WTC11 (cell line): ENCODE data around the gene NAALADL2. TPM values are rescaled to one million over a fixed set of nuclear protein-coding genes. Genes with fewer than 3 reads are reported as not detected.

Source experiments
- ATAC-seq: fragments of 200-7000 bp; cut with Tn5 transposase; 2 replicates; pipeline ENCODE4 v1.10.0; 2021; ENCODE audit warnings: mild to moderate bottlenecking, moderate library complexity
- CTCF ChIA-PET: fragments of 300-600 bp; sonication (Branson Sonifier 250); formaldehyde crosslinking; loops from one replicate; lab custom pipeline; 2021; ENCODE audit warnings: antibody characterized with exemption; lab: Charles Lee
- POLR2A ChIA-PET: fragments of 350-600 bp; sonication (Branson Sonifier 250); formaldehyde crosslinking; loops from one replicate; lab custom pipeline; 2021; ENCODE audit warnings: antibody characterized with exemption; lab: Charles Lee
- DNase-seq: peaks from one replicate; pipeline ENCODE4 v3.0.0; 2021; ENCODE audit warnings: low spot score
- H3K27ac Mint-ChIP-seq: 2 replicates; pipeline ENCODE4 v1.8.0; 2021; ENCODE audit warnings: mixed read lengths
- H3K27me3 Mint-ChIP-seq: 2 replicates; pipeline ENCODE4 v1.8.0; 2021; ENCODE audit warnings: low read depth, mild to moderate bottlenecking, moderate library complexity, mixed read lengths
- H3K36me3 Mint-ChIP-seq: 2 replicates; pipeline ENCODE4 v1.8.0; 2021; ENCODE audit warnings: mixed read lengths
- H3K4me1 Mint-ChIP-seq: 2 replicates; pipeline ENCODE4 v1.8.0; 2022; ENCODE audit warnings: mixed read lengths
- H3K4me3 Mint-ChIP-seq: 2 replicates; pipeline ENCODE4 v1.8.0; 2021; ENCODE audit warnings: mild to moderate bottlenecking, moderate library complexity, mixed read lengths
- H3K9me3 Mint-ChIP-seq: 2 replicates; pipeline ENCODE4 v1.8.0; 2021; ENCODE audit warnings: mixed read lengths
- ATF1 ChIP-seq: sonication (generic); formaldehyde crosslinking; IDR thresholded peaks from 2 replicates; pipeline ENCODE4 v1.8.1; 2023; ENCODE audit warnings: mild to moderate bottlenecking, moderate library complexity, missing genetic modification reagents
- ELF4 ChIP-seq: sonication (generic); formaldehyde crosslinking; IDR thresholded peaks from 2 replicates; pipeline ENCODE4 v1.8.1; 2022; ENCODE audit warnings: low read depth, mild to moderate bottlenecking, moderate library complexity, missing genetic modification reagents
- FOXK1 ChIP-seq: sonication (generic); formaldehyde crosslinking; IDR thresholded peaks from 2 replicates; pipeline ENCODE4 v1.8.0; 2022; ENCODE audit warnings: mild to moderate bottlenecking, moderate library complexity, missing genetic modification reagents
- FOXP1 ChIP-seq: sonication (generic); formaldehyde crosslinking; IDR thresholded peaks from 2 replicates; pipeline ENCODE4 v1.8.0; 2022; ENCODE audit warnings: missing genetic modification reagents, mild to moderate bottlenecking, moderate library complexity, borderline replicate concordance
- NFE2L1 ChIP-seq: sonication (generic); formaldehyde crosslinking; IDR thresholded peaks from 2 replicates; pipeline ENCODE4 v1.8.1; 2023; ENCODE audit warnings: missing genetic modification reagents
- NR3C1 ChIP-seq: sonication (generic); formaldehyde crosslinking; conservative IDR thresholded peaks from 2 replicates; pipeline ENCODE4 v1.8.1; 2023; ENCODE audit warnings: low read depth, mild to moderate bottlenecking, missing genetic modification reagents
- PRRX2 ChIP-seq: fragments of 250-450 bp; sonication (Bioruptor Pico); IDR thresholded peaks from 2 replicates; pipeline ENCODE4 v1.8.0; 2021; ENCODE audit warnings: mild to moderate bottlenecking
- SMAD3 ChIP-seq: sonication (generic); formaldehyde crosslinking; IDR thresholded peaks from 2 replicates; pipeline ENCODE4 v1.8.0; 2022; ENCODE audit warnings: missing genetic modification reagents, mild to moderate bottlenecking, borderline replicate concordance
- SOX15 ChIP-seq: fragments of 250-450 bp; sonication (Bioruptor Pico); IDR thresholded peaks from 2 replicates; pipeline ENCODE4 v1.9.0; 2021; ENCODE audit warnings: mild to moderate bottlenecking
- SP1 ChIP-seq: sonication (generic); formaldehyde crosslinking; conservative IDR thresholded peaks from 2 replicates; pipeline ENCODE4 v1.8.1; 2022; ENCODE audit warnings: missing genetic modification reagents
- ZBTB21 ChIP-seq: sonication (generic); formaldehyde crosslinking; IDR thresholded peaks from 2 replicates; pipeline ENCODE4 v1.8.1; 2023; ENCODE audit warnings: mild to moderate bottlenecking, missing genetic modification reagents, borderline replicate concordance
- ZNF317 ChIP-seq: sonication (generic); formaldehyde crosslinking; IDR thresholded peaks from 2 replicates; pipeline ENCODE4 v1.8.1; 2023; ENCODE audit warnings: low read depth, mild to moderate bottlenecking, moderate library complexity, missing genetic modification reagents, borderline replicate concordance
- total RNA-seq: library from RNA; stranded (reverse); gene quantifications from 3 replicates; pipeline ENCODE4 v1.2.3, GENCODE V29; 2021
- TF ChIP-seq, protein P1 (sequence below): fragments of 200-600 bp; IDR thresholded peaks from 2 replicates; pipeline ENCODE4 v1.8.0; 2022; ENCODE audit warnings: antibody characterized with exemption
- TF ChIP-seq, protein P2 (sequence below): sonication (generic); formaldehyde crosslinking; IDR thresholded peaks from 2 replicates; pipeline ENCODE4 v1.8.1; 2023; ENCODE audit warnings: mild to moderate bottlenecking, missing genetic modification reagents, borderline replicate concordance
- TF ChIP-seq, protein P3 (sequence below): fragments of 250-450 bp; sonication (Bioruptor Pico); IDR thresholded peaks from 2 replicates; pipeline ENCODE4 v1.9.0; 2021; ENCODE audit warnings: moderate library complexity, mild to moderate bottlenecking, inconsistent platforms, borderline replicate concordance
- TF ChIP-seq, protein P4 (sequence below): sonication (generic); formaldehyde crosslinking; conservative IDR thresholded peaks from 2 replicates; pipeline ENCODE4 v1.8.1; 2023; ENCODE audit warnings: mild to moderate bottlenecking, low read depth, missing genetic modification reagents, moderate library complexity
- TF ChIP-seq, protein P5 (sequence below): sonication (generic); formaldehyde crosslinking; IDR thresholded peaks from 2 replicates; pipeline ENCODE4 v1.8.1; 2022; ENCODE audit warnings: mild to moderate bottlenecking, moderate library complexity, missing genetic modification reagents
- TF ChIP-seq, protein P6 (sequence below): sonication (generic); formaldehyde crosslinking; conservative IDR thresholded peaks from 2 replicates; pipeline ENCODE4 v1.8.1; 2022; ENCODE audit warnings: mild to moderate bottlenecking, missing genetic modification reagents
- TF ChIP-seq, protein P7 (sequence below): sonication (generic); formaldehyde crosslinking; IDR thresholded peaks from 2 replicates; pipeline ENCODE4 v1.8.0; 2022; ENCODE audit warnings: missing genetic modification reagents

The NAALADL2 gene
- total RNA-seq, 1 experiment from 2014 or later: 1.2 TPM

DNA sequence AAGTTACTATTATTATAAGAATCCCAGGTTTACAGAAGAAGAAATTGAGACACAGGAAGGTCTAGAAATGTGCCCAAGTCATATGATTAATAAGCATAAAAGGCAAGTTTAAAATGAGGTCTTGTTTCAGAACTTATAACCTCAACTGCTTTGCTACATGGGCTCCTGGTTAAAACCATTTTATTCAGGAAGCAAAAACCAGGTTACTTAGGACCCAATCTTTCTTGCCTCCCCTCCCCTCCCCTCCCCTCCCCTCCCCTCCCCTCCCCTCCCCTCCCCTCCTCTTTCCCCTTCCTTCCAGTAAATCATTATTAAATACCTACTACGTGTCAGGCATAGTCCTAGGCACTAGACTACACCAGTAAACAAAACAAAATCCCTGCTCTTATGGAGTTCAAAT lies 93.9 kb downstream of the NAALADL2 start:
- H3K4me1 Mint-ChIP-seq: peaks cover 19% of the 10 kb centered on the region
- no peak overlapping the region for H3K27ac Mint-ChIP-seq
- TF ChIP-seq ZBTB21 (CRISPR knock-in tag): no peak
- TF ChIP-seq ELF4 (CRISPR knock-in tag): no peak
- TF ChIP-seq, protein P1, sequence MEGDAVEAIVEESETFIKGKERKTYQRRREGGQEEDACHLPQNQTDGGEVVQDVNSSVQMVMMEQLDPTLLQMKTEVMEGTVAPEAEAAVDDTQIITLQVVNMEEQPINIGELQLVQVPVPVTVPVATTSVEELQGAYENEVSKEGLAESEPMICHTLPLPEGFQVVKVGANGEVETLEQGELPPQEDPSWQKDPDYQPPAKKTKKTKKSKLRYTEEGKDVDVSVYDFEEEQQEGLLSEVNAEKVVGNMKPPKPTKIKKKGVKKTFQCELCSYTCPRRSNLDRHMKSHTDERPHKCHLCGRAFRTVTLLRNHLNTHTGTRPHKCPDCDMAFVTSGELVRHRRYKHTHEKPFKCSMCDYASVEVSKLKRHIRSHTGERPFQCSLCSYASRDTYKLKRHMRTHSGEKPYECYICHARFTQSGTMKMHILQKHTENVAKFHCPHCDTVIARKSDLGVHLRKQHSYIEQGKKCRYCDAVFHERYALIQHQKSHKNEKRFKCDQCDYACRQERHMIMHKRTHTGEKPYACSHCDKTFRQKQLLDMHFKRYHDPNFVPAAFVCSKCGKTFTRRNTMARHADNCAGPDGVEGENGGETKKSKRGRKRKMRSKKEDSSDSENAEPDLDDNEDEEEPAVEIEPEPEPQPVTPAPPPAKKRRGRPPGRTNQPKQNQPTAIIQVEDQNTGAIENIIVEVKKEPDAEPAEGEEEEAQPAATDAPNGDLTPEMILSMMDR: no peak
- TF ChIP-seq, protein P2, sequence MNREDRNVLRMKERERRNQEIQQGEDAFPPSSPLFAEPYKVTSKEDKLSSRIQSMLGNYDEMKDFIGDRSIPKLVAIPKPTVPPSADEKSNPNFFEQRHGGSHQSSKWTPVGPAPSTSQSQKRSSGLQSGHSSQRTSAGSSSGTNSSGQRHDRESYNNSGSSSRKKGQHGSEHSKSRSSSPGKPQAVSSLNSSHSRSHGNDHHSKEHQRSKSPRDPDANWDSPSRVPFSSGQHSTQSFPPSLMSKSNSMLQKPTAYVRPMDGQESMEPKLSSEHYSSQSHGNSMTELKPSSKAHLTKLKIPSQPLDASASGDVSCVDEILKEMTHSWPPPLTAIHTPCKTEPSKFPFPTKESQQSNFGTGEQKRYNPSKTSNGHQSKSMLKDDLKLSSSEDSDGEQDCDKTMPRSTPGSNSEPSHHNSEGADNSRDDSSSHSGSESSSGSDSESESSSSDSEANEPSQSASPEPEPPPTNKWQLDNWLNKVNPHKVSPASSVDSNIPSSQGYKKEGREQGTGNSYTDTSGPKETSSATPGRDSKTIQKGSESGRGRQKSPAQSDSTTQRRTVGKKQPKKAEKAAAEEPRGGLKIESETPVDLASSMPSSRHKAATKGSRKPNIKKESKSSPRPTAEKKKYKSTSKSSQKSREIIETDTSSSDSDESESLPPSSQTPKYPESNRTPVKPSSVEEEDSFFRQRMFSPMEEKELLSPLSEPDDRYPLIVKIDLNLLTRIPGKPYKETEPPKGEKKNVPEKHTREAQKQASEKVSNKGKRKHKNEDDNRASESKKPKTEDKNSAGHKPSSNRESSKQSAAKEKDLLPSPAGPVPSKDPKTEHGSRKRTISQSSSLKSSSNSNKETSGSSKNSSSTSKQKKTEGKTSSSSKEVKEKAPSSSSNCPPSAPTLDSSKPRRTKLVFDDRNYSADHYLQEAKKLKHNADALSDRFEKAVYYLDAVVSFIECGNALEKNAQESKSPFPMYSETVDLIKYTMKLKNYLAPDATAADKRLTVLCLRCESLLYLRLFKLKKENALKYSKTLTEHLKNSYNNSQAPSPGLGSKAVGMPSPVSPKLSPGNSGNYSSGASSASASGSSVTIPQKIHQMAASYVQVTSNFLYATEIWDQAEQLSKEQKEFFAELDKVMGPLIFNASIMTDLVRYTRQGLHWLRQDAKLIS (CRISPR knock-in tag): no peak
- TF ChIP-seq, protein P3, sequence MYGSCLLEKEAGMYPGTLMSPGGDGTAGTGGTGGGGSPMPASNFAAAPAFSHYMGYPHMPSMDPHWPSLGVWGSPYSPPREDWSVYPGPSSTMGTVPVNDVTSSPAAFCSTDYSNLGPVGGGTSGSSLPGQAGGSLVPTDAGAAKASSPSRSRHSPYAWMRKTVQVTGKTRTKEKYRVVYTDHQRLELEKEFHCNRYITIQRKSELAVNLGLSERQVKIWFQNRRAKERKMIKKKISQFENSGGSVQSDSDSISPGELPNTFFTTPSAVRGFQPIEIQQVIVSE (CRISPR knock-in tag): no peak
- TF ChIP-seq SMAD3 (CRISPR knock-in tag): no peak
- no peak for TF ChIP-seq SP1 (CRISPR knock-in tag)
- TF ChIP-seq, protein P4, sequence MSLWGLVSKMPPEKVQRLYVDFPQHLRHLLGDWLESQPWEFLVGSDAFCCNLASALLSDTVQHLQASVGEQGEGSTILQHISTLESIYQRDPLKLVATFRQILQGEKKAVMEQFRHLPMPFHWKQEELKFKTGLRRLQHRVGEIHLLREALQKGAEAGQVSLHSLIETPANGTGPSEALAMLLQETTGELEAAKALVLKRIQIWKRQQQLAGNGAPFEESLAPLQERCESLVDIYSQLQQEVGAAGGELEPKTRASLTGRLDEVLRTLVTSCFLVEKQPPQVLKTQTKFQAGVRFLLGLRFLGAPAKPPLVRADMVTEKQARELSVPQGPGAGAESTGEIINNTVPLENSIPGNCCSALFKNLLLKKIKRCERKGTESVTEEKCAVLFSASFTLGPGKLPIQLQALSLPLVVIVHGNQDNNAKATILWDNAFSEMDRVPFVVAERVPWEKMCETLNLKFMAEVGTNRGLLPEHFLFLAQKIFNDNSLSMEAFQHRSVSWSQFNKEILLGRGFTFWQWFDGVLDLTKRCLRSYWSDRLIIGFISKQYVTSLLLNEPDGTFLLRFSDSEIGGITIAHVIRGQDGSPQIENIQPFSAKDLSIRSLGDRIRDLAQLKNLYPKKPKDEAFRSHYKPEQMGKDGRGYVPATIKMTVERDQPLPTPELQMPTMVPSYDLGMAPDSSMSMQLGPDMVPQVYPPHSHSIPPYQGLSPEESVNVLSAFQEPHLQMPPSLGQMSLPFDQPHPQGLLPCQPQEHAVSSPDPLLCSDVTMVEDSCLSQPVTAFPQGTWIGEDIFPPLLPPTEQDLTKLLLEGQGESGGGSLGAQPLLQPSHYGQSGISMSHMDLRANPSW (CRISPR knock-in tag): no peak
- no peak for TF ChIP-seq FOXP1 (CRISPR knock-in tag)
- no peak for TF ChIP-seq FOXK1
- no peak for TF ChIP-seq NR3C1 (CRISPR knock-in tag)
- no peak for TF ChIP-seq ZNF317
- TF ChIP-seq, all 79 proteins: peak for 0
- peaks cover 3% of the 10 kb centered on the region; the same call in 1 of the 2 replicates for H3K9me3 Mint-ChIP-seq
- ATAC-seq (no peak), DNase-seq (no peak)
- POLR2A ChIA-PET: no interaction called here
- no peaks in the 10 kb centered on the region for H3K27me3 Mint-ChIP-seq
- H3K36me3 Mint-ChIP-seq: no peaks in the 10 kb centered on the region
- CTCF ChIA-PET: no interaction called here
- H3K4me3 Mint-ChIP-seq: no peak overlapping the region

DNA sequence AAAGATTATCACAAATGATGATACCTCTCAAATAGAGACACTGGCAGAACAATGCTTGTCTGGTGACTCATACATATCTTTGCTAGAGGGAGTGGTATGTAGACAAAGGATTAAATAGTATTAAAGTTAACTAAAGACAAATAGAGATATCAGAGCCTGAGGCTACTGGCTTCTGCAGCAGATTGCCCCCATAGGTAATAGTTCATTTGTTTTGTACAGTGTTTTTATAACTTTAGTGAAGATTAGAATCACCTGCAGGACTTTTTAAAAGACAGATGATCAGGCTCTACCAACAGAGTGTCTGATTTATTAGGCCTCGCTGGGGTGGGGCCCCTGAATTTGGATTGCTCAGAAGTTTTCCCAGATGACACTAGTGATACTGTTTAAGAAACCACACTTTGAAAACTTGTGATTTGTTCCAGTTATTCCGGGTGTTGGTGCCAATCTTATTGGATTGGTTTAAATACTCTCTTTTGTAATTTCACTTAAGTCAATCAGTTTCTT lies 96.4 kb downstream of the NAALADL2 start:
- Mint-ChIP-seq H3K9me3 (no peaks in the 10 kb centered on the region), H3K36me3 (no peaks in the 10 kb centered on the region), H3K4me1 (peaks cover 19% of the 10 kb centered on the region), H3K4me3 (no peak overlapping the region), H3K27ac (no peak overlapping the region), H3K27me3 (no peaks in the 10 kb centered on the region)
- CTCF ChIA-PET: no interaction called here
- POLR2A ChIA-PET: no interaction called here
- no peak for DNase-seq
- no peak for ATAC-seq
- TF ChIP-seq NR3C1 (CRISPR knock-in tag) (no peak), NFE2L1 (CRISPR knock-in tag) (no peak), SOX15 (CRISPR knock-in tag) (no peak), PRRX2 (CRISPR knock-in tag) (no peak), ZBTB21 (CRISPR knock-in tag) (no peak), ATF1 (CRISPR knock-in tag) (no peak)
- TF ChIP-seq, protein P5, sequence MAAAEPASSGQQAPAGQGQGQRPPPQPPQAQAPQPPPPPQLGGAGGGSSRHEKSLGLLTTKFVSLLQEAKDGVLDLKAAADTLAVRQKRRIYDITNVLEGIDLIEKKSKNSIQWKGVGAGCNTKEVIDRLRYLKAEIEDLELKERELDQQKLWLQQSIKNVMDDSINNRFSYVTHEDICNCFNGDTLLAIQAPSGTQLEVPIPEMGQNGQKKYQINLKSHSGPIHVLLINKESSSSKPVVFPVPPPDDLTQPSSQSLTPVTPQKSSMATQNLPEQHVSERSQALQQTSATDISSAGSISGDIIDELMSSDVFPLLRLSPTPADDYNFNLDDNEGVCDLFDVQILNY (CRISPR knock-in tag): no peak
- TF ChIP-seq, protein P6, sequence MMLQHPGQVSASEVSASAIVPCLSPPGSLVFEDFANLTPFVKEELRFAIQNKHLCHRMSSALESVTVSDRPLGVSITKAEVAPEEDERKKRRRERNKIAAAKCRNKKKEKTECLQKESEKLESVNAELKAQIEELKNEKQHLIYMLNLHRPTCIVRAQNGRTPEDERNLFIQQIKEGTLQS (CRISPR knock-in tag): no peak
- TF ChIP-seq, protein P7, sequence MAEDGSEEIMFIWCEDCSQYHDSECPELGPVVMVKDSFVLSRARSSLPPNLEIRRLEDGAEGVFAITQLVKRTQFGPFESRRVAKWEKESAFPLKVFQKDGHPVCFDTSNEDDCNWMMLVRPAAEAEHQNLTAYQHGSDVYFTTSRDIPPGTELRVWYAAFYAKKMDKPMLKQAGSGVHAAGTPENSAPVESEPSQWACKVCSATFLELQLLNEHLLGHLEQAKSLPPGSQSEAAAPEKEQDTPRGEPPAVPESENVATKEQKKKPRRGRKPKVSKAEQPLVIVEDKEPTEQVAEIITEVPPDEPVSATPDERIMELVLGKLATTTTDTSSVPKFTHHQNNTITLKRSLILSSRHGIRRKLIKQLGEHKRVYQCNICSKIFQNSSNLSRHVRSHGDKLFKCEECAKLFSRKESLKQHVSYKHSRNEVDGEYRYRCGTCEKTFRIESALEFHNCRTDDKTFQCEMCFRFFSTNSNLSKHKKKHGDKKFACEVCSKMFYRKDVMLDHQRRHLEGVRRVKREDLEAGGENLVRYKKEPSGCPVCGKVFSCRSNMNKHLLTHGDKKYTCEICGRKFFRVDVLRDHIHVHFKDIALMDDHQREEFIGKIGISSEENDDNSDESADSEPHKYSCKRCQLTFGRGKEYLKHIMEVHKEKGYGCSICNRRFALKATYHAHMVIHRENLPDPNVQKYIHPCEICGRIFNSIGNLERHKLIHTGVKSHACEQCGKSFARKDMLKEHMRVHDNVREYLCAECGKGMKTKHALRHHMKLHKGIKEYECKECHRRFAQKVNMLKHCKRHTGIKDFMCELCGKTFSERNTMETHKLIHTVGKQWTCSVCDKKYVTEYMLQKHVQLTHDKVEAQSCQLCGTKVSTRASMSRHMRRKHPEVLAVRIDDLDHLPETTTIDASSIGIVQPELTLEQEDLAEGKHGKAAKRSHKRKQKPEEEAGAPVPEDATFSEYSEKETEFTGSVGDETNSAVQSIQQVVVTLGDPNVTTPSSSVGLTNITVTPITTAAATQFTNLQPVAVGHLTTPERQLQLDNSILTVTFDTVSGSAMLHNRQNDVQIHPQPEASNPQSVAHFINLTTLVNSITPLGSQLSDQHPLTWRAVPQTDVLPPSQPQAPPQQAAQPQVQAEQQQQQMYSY (CRISPR knock-in tag): no peak
- TF ChIP-seq, protein P3 (CRISPR knock-in tag): no peak
- TF ChIP-seq, all 79 proteins: peak for 0
